Esophagus squamous epithelium (tissue), 5 donors: ENCODE results near the gene LIMK2. TPM values are rescaled to one million over a fixed set of nuclear protein-coding genes. Genes with fewer than 3 reads are reported as not detected.
"Not testable (repeated sequence)": the region's sequence is repeated elsewhere in the genome, so short reads cannot be mapped to it uniquely, and the experiment has no call there.

Experiments
- DNase-seq: peaks from one replicate; lab custom pipeline; 2025; lab: John Stamatoyannopoulos, UW
- H3K27ac ChIP-seq, 4 donors: fragments of 200-600 bp; sonication (generic); one replicate each; pipeline ENCODE4 v1.5.1; 2016 to 2019; ENCODE audit warnings: mild to moderate bottlenecking in 1 of 4
- H3K27me3 ChIP-seq, 4 donors: fragments of 200-600 bp; sonication (generic); 1 replicate in 3 of 4; 2 replicates in 1 of 4; pipeline versions ENCODE4 v1.5.1 to v1.6.0; 2017 to 2021; ENCODE audit warnings: antibody characterized with exemption in 1 of 4
- H3K36me3 ChIP-seq, 3 donors: fragments of 200-600 bp; sonication (generic); one replicate each; pipeline ENCODE4 v1.5.1; 2016 to 2019
- H3K4me1 ChIP-seq, 3 donors: fragments of 200-600 bp; sonication (generic); one replicate each; pipeline ENCODE4 v1.5.1; 2017 to 2019
- H3K4me3 ChIP-seq, 4 donors: fragments of 200-600 bp; sonication (generic); 1 replicate in 3 of 4; 2 replicates in 1 of 4; pipeline ENCODE4 v1.5.1; 2016 to 2019; ENCODE audit warnings: mild to moderate bottlenecking in 2 of 4, moderate library complexity in 1 of 4
- H3K9me3 ChIP-seq, 3 donors: fragments of 200-600 bp; sonication (generic); one replicate each; pipeline ENCODE4 v1.5.1; 2016 to 2019
- CTCF ChIP-seq, 6 experiments: fragments of 450-650 bp in 4 of 6; fragments of 200-600 bp in 2 of 6; sonication (generic) in 2 of 6; IDR thresholded peaks; one replicate each; pipeline ENCODE4 v1.5.1; 2016 to 2019; ENCODE audit warnings: antibody characterized with exemption in 6 of 6, mild to moderate bottlenecking in 4 of 6, moderate library complexity in 4 of 6
- POLR2A ChIP-seq, 4 donors: fragments of 450-650 bp; IDR thresholded peaks; one replicate each; pipeline ENCODE4 v1.6.1; 2017; ENCODE audit warnings: antibody characterized with exemption in 4 of 4, mild to moderate bottlenecking in 4 of 4, moderate library complexity in 3 of 4
- WGBS, 2 donors: methylation state at CpG; one replicate each; pipeline ENCODE4 v1.1.5; 2018; 5-methylcytosine and 5-hydroxymethylcytosine counted together
- intact Hi-C: fragments of 100-400 bp; cut with DNase I; formaldehyde crosslinking; loops from one replicate; pipeline ENCODE4 v1.15.0; 2022
- total RNA-seq, 4 donors: library from RNA; depleted of rRNA; stranded (reverse); fragments of >200 nt; gene quantifications; one replicate each; pipeline ENCODE4 v1.1.0, GENCODE V29; 2016
- donor health status: DM: yes; HTN: yes; CAD: no.

The LIMK2 gene
- 100 to 1,000 TPM in 2 of 4 donors, 10 to 100 TPM in 2; 61.8 to 134 (median 109) TPM for total RNA-seq

DNA sequence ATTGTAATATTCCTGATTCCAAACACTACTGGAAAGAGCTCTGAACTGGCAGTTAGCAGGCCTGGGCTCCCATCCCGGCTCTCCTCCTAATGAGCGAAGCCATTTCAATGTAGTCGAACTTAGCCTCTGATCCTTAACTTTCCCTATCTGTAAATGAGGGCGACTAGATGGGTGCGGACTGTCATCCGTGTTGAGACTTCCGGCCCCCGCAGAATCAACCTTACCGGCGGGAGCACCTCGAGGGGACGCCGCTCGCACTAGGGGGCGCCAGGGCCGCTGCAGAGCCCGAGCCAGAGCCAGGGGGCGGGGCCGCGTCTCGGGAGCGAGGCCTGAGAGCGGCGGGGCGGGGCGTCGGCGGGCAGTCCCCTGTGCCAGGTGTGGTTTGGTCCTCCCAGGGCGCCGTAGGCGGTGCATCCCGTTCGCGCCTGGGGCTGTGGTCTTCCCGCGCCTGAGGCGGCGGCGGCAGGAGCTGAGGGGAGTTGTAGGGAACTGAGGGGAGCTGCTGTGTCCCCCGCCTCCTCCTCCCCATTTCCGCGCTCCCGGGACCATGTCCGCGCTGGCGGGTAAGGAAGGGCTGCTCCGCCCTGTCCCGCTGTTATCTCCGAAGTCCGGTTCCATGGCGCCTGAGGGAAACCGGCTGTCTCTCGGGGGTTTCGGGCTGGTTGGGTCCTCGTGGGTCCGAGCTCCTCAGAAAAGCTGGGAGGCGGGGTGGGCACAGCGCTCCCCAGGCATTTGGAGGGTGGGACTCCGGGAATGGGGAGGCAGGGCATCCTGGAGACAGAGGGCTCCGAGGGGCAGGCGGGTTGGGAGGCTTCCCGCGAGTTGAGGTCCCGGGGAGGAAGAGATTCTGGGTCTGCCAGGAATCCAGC, at the start of gene LIMK2:
LIMK2 (plus strand) TSS at position 437 of the 869 bp plus-strand sequence; CDS start at position 548, 111 bp downstream.
- Histone ChIP-seq H3K9me3 (no peaks in the 10 kb centered on the region), H3K27ac (peak within 1 kb of the TSS; percentile 55 to 89 (median 85)), H3K4me1 (peaks cover 29 to 81% (median 35%) of the 10 kb centered on the region in 3 donors), H3K36me3 (no peaks in the 10 kb centered on the region), H3K27me3 (no peaks in the 10 kb centered on the region), H3K4me3 (peak within 1 kb of the TSS; percentile 48 to 89 (median 81))
- peak in 2 of 4 donors; percentile 52 to 77 for TF ChIP-seq POLR2A (IDR thresholded peaks at IDR 0.05)
- TF ChIP-seq CTCF (IDR thresholded peaks at IDR 0.05): peak; percentile 61 to 94 (median 78)
- intact Hi-C loops: no loop called here
- DNase-seq: peak; percentile 66
- 1 to 13% methylated on average over 3 to 15 of the region's 64 CpGs for WGBS, 2 donors

- intact Hi-C loops: no loop called here
- Histone ChIP-seq H3K27ac (no peak overlapping the region), H3K36me3 (peaks cover 0 to 25% (median 0%) of the 10 kb centered on the region in 3 donors), H3K9me3 (no peaks in the 10 kb centered on the region), H3K27me3 (no peaks in the 10 kb centered on the region), H3K4me1 (peaks cover 6 to 66% (median 36%) of the 10 kb centered on the region in 3 donors), H3K4me3 (no peak overlapping the region)
- 89 to 98% methylated on average over 4 of the region's 4 CpGs for WGBS, 2 donors
- TF ChIP-seq POLR2A (IDR thresholded peaks at IDR 0.05) (no peak), CTCF (IDR thresholded peaks at IDR 0.05) (no peak)
- DNase-seq: no peak
Measured at GRCh38 chr22:31170971-31171370, 41.1 kb upstream of the LIMK2 start.

GRCh38 chr22:31171734-31172133, 40.4 kb upstream of the LIMK2 start:
- H3K4me1 ChIP-seq: peaks cover 8 to 71% (median 36%) of the 10 kb centered on the region in 3 donors
- H3K27ac ChIP-seq, H3K9me3 ChIP-seq, intact Hi-C loops, H3K27me3 ChIP-seq, DNase-seq, H3K4me3 ChIP-seq: not testable (repeated sequence)
- WGBS, 2 donors: 74 to 91% methylated on average over 8 to 9 of the region's 9 CpGs
- peaks cover 0 to 24% (median 0%) of the 10 kb centered on the region in 3 donors for H3K36me3 ChIP-seq

DNA sequence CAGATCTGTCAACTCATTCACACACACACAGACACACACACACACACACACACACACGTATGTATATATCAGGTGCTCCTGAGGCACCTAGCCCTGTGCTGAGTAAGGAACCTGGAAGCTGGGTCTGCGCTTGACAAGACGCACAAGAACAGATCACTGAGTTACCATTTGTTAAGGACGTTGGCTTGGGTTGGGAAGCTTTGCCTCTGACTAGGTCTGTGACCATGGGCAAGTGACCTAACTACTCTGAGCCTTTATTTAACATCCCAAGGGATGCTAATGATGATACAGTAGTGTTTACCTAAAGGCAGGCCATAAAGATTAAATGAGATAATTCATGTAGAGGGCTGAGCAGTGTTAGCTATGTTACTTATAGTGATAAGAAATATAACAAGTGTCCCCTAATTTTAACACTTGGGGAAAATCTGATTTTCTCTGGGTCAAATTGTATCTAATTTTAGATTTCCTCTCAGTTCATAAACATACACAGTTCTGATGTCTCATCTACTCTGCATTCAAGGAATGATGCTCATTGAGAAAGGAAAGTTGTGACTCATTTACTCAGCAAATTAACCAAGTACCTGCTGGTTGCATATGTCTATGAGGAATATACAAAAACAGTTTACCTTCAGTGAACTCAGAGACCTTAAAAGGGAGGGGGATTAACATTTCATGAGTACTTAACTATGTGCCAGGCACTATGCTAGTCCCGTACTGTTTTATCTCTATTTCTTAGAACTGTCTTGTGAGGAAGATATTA, 38.5 kb upstream of the LIMK2 start:
- Histone ChIP-seq H3K36me3 (peaks cover 0 to 21% (median 0%) of the 10 kb centered on the region in 3 donors), H3K27me3 (no peaks in the 10 kb centered on the region), H3K9me3 (no peaks in the 10 kb centered on the region), H3K27ac (peak overlapping the region in 3 of 4 donors; percentile 58 to 83 (median 64)), H3K4me1 (peaks cover 14 to 80% (median 42%) of the 10 kb centered on the region in 3 donors), H3K4me3 (no peak overlapping the region)
- TF ChIP-seq CTCF (IDR thresholded peaks at IDR 0.05): no peak
- TF ChIP-seq POLR2A (IDR thresholded peaks at IDR 0.05): no peak
- no peak for DNase-seq
- intact Hi-C loops: no loop called here
- 60 to 64% methylated on average over 5 of the region's 5 CpGs for WGBS, 2 donors

- Histone ChIP-seq H3K9me3 (no peaks in the 10 kb centered on the region), H3K36me3 (peaks cover 0 to 21% (median 0%) of the 10 kb centered on the region in 3 donors), H3K27ac (peak overlapping the region; percentile 2 to 76 (median 21)), H3K4me3 (no peak overlapping the region), H3K27me3 (no peaks in the 10 kb centered on the region), H3K4me1 (peaks cover 22 to 69% (median 36%) of the 10 kb centered on the region in 3 donors)
- no peak for DNase-seq
- 75 to 92% methylated on average over 1 of the region's 1 CpG for WGBS, 2 donors
- TF ChIP-seq CTCF (IDR thresholded peaks at IDR 0.05) (no peak), POLR2A (IDR thresholded peaks at IDR 0.05) (no peak)
- intact Hi-C loops: no loop called here
Measured at GRCh38 chr22:31176923-31177322, 35.2 kb upstream of the LIMK2 start.
